ENCODE results near the gene SETD1A.
"Not testable (repeated sequence)": the region's sequence is repeated elsewhere in the genome, so short reads cannot be mapped to it uniquely, and the experiment has no call there.

The SETD1A gene

DNA sequence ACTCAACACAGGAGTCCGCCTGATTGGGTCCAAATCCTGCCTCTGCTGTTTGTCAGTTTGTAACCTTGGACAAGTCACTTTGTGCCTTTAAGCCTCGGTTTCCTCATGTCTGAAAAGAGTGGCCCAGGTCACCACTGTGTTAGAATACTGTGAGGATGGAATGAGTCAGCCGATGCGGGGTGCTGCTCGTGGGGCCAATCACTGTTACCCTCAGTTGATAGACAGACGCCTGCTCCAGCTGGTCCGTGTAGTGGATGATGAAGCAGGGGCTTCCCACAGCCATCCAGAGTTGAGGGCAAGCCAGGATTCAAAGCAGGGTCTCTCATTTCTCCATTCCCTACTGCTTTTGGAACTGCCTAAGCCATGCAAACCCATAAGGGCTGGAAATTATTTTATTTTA lies 28.4 kb upstream of the SETD1A start:
- no peak for DNase-seq (ENCODE audit: low read depth)

DNA sequence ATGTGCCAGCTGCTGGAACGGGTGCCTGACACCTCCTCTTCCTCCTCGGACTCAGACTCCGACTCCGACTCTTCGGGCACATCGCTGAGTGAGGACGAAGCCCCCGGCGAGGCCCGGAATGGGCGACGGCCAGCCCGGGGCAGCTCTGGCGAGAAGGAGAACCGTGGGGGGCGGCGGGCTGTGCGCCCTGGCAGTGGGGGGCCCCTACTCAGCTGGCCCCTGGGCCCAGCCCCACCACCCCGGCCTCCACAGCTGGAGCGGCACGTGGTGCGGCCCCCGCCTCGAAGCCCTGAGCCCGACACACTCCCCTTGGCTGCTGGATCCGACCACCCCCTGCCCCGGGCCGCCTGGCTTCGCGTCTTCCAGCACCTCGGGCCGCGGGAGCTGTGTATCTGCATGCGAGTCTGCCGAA lies 27.4 kb upstream of the SETD1A start:
- DNase-seq (ENCODE audit: low read depth): no peak

DNA sequence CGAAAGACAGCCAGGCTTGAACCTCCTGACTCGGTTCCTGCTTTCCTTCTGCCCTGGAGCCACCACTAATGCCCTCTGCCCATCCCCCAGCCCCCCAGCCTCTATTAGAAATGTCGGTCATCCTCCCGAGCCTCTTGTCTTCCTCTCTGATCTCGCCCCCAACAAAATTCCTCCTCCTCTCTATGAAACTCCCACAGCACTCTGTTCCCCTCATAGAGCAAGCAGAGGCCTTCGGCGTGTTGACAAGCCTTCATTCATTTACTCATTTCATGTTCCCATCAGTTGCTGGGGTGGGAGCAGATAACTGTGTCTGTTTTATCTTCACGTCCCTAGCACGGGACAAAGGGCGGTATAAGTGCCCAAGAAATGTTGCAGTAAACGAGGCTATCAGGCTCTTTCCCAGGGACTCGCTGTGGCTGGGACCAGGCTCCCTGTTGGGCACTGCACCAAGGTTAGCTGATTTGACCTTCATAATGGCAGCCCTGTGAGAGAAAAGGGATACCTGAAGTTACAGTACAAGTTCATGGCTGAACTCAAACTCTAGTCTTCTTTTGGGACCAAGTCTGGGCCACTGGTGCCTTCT lies 26.4 kb upstream of the SETD1A start:
- DNase-seq (ENCODE audit: low read depth): no peak

DNA sequence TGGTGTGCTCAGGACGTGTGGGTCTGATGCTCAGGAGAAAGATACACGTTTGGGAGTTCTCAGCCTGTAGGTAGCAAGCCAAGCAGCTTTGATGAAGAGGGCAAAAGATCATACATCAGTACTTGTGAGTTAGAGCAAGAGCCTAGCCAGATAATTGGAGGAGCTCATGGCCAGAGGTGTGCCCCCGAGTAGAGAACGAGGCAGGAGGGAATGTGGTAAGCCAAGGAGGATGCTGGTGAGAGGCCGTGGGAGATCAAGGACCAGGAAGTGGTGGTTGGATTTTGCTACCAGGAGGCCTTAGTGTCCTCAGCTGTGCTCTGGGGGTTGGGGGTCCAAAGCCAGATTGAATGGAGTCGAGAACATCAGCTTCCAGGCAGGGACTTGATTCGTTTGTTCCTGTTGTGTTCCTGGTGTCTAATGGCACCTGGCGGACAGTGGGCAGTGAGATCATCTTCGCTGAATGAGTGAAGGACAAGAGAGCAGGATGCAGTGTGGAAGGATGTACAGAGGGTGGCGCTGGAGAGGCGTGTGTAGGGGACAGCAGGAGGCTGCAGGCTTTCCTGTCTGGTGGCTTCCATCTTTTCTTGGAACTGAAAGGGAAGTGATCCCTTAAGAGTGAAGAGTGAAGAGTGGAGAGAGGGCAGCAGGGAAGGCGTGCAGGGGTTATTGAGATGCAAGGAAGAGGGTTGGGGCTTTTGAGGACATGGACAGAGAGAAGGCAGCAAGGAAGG lies 22.6 kb upstream of the SETD1A start:
- DNase-seq (ENCODE audit: low read depth): peak; percentile 21

DNA sequence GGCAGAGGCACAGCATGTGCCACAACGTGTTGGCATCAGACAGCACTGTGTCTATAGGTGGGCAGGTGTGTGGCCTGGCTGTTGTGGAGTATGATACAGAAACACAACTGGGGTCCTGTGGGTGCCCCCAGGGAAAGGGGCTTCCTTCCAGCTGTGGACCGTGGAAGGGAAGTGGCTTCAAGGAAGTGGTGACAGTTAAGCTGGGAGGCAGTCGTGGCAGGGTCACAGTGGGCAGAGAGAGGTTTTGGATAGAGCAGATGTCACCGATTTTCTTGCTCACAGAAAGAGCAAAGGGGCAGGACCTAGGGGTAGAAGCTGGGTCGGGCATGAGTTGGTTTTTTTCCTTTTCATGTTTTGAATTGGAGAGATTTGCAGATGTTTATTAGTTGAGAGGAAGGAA lies 19.9 kb upstream of the SETD1A start:
- DNase-seq (ENCODE audit: low read depth): no peak

DNA sequence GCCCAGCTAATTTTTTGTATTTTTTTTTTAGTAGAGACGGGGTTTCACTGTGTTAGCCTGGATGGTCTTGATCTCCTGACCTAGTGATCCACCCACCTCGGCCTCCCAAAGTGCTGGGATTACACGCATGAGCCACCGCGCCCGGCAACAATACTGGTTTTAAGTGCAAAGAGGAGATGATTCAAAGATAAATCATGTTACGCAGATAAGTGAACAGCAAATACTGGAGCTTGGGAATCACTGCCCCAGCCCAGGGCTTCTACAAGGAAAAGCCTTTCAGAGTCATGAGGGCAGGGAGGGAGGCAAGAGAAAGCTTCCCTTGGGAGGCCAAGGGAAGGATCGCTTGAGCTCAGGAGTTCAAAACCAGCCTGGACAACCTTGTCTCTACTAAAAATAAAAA lies 18.0 kb upstream of the SETD1A start:
- DNase-seq (ENCODE audit: low read depth): not testable (repeated sequence)

DNA sequence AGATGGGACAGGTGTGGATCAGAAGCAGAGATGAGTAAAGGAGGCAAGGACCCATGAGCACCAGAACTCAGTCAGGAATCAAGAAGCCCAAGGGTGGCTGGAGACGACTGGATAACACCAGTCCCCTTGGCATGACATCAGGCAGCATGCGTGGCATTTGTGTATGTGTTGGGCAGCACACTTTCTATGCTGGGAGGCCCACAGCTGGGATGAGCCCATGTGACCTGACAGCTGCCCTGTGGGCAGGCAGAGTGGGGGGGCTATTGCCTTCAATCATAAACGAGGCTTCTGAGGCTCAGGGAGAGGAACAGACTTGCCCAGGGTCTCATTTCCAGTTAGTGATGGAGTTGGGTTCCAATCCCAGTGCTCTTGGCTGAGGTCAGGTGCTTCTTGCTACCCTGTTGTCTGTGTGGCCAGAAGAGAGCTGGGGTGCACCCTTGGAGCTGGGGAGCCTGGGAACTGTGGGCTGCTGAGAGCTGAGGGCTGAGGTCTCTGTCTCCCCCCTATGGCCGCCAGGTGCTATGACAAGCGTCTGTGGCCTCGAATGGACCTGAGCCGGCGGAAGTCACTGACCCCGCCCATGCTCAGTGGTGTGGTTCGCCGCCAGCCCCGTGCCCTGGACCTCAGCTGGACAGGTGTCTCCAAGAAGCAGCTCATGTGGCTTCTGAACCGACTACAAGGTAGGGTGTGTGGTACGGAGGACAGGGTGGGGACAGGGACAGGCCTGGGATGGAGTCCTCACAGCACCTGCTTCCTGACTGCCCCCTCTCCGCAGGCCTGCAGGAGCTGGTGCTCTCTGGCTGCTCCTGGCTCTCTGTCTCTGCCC lies 15.7 kb upstream of the SETD1A start:
- DNase-seq (ENCODE audit: low read depth): peak; percentile 28

DNA sequence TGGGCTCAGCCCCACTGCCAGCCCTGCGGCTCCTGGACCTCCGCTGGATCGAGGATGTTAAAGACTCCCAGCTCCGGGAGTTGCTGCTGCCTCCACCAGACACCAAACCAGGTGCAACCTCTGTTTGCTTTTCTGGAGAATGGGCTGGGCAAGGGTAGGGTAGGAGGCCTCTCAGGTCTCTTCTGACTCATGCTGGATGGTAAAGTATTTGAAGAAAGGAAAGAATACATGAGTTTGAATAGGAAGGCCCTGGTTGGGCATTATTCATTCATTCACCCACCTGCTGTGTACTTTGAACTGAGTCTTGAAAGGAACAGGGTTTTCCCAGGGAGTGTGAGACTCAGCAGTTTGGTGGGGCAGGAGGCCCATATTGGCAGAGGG lies 15.1 kb upstream of the SETD1A start:
- DNase-seq (ENCODE audit: low read depth): no peak

DNA sequence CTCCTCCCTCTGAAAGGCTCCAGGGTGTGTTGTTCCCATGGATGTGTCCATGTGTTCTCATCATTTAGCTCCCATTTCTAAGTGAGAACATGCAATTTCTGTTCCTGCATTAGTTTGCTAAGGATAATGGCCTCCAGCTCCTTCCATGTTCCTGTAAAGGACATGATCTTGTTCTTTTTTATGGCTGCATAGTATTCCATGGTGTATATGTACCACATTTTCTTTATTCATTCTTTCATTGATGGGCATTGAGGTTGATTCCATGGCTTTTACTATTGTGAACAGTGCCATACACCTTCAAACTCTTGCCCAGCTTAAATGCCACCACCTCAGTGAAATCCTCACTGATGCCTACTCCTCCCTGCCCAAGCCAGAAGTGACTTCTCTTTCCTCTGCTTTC lies 13.2 kb upstream of the SETD1A start:
- no peak for DNase-seq (ENCODE audit: low read depth)

DNA sequence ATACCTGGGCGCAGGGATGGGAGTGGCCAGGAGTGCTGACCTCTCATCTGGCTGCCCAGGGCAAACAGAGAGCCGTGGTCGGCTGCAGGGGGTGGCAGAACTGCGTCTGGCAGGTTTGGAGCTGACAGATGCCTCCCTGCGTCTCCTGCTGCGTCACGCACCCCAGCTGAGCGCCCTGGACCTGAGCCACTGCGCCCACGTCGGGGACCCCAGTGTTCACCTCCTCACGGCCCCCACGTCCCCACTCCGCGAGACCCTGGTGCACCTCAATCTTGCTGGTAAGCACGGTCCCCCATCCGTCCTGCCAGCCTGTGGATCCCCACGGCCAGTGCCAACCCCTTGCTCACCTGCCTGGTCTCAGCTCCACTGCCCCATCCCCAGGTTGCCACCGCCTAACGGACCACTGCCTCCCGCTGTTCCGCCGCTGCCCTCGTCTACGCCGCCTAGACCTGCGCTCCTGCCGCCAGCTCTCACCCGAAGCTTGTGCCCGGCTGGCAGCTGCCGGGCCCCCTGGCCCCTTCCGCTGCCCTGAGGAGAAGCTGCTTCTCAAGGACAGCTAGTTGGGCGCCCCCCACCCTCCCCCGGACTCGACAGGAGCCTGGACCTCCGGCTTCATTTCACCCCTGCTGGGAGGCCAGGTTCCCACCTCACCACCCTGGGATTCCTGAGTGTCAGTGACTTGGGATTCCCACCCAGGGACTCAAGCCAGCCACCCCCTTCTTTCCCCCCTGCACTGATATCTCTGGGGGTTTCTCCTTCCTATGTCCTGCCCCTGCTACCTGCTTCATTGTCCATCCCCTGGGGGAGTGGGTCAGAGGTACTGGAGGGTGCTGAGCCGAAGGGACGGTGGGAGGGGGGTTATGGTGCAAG lies 10.6 kb upstream of the SETD1A start:
- no peak for DNase-seq (ENCODE audit: low read depth)

DNA sequence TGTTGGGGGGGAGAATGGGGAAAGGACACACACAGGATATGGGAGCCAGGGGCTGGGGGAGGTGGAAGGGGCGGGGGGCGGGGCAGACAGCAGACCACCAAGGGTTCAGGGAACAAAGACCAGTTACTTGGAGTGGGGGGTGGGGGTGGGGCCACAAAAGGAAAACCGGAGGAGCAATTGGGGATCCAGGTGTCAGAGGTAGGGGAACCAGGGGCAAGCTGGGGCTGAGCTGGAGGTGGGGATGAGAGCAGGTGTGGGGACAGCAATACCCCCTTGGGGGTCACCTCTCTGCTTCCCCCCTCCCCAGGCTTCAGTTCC lies 10.1 kb upstream of the SETD1A start:
- no peak for DNase-seq (ENCODE audit: low read depth)

DNA sequence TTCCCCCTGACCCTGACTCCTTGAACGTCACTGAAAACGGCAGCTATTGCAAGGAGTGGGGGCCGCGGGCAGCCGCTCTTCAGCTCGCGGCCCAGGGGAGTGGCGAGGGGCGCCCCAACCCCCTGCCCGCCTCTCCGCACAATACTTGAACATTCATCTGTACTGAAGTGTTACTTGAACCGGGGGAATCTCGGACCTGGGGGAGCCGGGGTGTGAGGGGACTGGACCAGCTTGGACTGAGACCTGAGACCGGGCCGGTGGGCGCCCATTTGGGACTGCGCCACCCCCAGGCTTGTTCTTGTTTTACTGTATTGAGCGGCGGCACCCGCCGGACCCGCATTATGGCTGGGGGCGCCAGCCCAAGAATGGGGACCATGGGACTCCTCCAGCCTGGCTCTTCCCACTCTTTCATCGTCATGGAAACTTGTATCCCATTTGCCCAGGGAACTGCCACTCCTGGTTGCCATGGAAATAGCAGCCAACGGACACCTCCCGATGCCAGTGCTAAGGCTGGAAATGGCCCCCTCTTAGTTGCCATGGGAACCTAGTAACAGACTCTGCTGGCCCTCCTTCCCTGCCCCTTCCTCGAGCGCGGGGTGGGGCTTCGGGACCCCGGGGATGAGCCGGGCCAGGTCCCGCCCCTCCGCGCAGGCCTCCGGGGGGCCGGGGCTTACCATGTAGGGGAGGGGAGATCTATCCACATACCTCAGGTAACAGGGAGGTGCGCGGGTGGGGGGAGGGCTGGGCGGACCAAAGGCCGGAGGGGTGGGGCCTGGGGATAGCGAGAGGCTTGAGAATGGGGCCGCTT lies 9.5 kb upstream of the SETD1A start:
- DNase-seq (ENCODE audit: low read depth): peak; percentile 98

DNA sequence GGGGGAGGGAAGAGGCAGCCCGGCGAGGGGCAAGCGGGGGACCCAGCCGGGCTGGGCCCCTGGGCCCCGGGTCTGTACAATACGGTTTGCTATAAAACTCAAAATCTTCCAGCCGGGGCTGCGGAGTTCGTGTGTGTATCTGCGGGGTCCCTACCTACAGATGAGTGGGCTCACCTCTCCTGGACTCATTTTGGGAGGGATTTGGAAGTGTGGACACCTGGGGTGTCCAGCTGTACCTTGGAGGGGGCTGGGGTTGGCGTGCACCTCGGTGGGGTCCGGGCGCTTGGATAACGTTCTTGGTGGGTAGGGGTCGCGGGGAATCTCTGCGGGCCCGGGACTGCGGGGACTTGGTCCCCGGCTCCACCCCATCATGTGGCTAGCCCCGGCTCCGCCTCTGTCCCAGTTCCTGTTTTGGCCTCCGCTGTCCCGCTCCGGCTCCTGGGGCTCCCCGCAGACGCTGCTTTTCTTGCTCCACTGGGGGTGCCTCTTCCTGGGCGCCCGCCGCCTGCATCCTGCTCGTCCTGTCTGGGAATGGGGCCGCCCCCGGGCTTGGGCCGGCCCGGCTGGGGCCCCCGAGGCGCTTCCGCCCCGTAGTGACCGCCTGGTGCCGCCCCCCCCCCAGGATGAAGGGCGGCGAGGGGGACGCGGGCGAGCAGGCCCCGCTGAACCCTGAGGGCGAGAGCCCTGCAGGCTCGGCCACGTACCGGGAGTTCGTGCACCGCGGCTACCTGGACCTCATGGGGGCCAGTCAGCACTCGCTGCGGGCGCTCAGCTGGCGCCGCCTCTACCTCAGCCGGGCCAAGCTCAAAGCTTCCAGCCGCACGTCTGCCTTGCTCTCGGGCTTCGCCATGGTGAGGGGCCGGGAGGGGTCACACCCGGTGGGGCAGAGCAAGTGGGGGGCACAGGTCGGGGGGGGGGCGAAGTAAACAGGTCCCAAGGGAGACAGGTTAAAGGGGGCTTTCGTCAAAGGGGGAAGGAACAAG lies 8.6 kb upstream of the SETD1A start, which contains the start of gene ORAI3:
TSS of gene ORAI3 (plus strand) at position 402 of the 983 bp plus-strand sequence. CDS start at position 624, 222 bp downstream.
- peak; percentile 35 for DNase-seq (ENCODE audit: low read depth)

DNA sequence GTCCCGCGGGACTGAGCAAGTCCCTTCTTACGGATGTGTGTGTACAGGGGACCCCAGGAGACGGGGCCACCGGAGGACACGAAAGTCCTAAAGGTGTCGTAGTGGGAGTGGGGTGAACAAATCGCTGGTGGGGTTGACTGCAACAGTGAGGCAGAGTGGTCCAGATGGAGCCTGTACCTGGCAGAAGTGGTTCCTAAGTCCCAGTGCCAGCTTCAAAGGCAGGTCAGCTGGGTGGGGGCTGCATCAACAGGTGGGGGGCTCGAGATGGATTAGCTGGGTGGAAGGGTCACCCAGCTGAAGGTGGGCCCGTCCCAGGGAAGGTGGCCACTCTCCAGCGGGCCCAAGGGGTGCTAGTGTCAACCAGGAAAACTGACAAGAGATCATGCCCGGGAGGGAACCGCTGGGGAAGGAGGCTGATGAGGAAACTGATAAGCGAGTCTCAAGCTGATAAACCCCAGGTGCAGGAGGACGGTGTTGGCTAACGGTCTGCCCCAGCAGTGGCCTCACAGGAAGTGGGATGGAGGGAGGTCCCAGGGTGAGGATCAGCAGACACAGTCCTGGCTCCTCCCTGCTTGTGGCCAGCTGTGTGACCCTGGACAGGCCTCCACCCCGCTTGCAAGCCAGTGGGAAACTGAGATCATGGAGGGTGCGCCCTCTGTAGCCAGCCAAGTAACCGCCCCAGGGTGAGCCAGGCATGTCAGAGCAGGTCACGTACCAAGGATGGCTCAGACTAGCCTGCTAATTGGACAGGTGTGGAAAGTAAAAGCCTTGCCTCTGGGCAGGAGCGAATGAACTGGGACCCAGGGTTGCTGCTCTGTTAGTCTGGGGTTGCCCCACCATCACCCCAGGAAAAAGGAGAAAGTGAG lies 7.7 kb upstream of the SETD1A start:
- peak; percentile 87 for DNase-seq (ENCODE audit: low read depth)

DNA sequence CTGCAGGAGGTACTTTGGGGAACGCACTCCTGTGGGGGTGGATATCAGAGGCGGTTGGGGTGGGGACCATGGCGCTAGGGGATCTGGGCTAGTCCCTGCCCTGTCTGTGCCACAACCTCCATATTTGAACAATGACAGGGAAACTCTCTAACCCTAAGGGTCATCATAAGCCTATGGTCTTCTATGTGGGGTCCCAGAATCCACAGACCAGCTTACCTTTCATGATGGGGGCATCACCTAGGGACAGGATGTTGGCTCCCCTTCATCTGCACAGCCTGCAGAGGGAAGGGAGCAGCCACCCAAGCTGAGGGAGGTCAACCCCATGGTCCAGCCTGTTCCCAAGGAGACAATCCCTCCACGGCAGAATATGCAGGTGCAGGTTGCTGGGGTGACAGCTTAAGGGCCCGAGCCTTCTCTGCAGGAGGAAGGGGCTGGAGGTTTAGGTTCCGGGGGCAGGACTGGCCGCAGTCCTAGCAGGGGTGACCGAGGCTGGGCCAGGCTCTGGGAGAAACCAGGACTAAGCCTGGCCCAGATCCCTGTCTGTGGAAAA lies 7.0 kb upstream of the SETD1A start:
- no peak for DNase-seq (ENCODE audit: low read depth)

DNA sequence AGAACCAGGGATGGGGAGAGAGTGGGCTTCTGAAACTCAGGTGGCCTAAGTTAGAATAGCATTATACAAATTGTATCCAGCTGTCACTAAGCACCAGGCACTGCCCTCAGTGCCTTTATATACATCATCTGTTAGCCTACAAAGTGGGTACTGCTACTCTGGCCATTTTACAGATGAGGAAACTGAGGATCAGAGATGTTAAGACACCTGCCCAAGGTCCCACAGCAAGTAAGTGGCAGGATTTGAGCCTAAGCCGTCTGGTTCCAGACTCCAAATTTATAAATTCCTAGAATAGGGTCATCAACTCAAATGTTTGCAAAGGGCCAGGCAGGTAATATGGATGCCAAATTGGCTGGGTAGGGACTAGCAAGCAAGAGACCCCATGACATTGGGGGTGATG lies 6.4 kb upstream of the SETD1A start:
- no peak for DNase-seq (ENCODE audit: low read depth)

DNA sequence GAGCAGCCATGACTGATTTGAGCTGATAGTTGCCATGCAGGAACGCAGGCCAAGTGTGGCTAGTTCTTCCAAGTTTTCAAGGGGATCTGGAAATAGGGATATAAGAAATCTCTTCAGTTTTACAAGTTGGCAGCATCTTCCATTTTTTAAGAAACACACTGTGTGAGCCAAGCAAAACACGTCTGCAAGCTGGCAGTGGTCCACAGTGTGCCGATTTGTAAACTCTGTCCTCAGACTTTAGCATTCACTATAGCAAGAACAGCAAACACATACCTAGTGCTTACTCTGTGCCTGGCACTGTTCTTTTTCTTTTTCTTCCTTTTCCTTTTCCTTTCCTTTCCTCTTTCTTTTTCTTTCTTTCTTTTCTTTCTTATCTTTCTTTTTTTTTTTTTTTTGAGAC lies 5.8 kb upstream of the SETD1A start:
- DNase-seq (ENCODE audit: low read depth): peak; percentile 73

DNA sequence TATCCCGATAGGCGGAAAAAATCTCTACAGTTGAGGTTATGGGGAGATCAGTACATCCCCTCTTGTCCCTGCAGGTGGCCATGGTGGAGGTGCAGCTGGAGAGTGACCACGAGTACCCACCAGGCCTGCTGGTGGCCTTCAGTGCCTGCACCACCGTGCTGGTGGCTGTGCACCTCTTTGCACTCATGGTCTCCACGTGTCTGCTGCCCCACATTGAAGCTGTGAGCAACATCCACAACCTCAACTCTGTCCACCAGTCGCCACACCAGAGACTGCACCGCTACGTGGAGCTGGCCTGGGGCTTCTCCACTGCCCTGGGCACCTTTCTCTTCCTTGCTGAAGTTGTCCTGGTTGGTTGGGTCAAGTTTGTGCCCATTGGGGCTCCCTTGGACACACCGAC lies 4.4 kb upstream of the SETD1A start:
- no peak for DNase-seq (ENCODE audit: low read depth)
